ENCODE results near the gene ASCL5. TPM values are rescaled to one million over a fixed set of nuclear protein-coding genes. Genes with fewer than 3 reads are reported as not detected.

ASCL5 gene
- polyA plus RNA-seq, 3 donors: not detected

DNA sequence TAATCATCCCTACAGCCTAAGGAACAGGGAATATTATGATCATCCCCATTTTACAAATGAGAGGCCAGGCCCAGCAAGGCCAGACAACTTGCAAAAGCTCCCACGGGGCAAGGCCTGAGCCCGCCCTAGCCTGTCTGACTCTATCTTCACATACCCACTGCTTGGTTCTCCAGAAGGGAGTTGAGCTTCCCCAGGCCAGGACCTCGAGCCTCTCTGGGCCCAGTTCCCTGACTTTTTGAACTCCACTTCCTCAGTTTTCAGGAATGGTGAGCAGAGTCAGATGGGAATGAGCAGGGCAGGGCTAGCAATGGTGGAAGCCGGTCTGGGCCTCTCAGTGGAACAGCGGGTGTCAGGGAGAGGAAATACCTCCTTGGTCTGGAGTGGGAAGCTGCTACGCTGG is 54.1 kb downstream of the ASCL5 start:
- Mint-ChIP-seq H3K27me3 (ENCODE audit: low read depth in 3 of 3) (peaks cover 1 to 9% (median 4%) of the 10 kb centered on the region in 3 donors), H3K4me1 (no peaks in the 10 kb centered on the region), H3K27ac (no peak overlapping the region), H3K9me3 (peaks cover 0 to 3% (median 0%) of the 10 kb centered on the region in 7 donors), H3K4me3 (no peak overlapping the region), H3K36me3 (no peaks in the 10 kb centered on the region)
- no peaks in the 10 kb centered on the region for H3K9me3 ChIP-seq (replicated peaks in 1 of 2; ENCODE audit: control insufficient read depth in 1 of 2, insufficient read depth in 1 of 2, low read length in 2 of 2)
- H3K27me3 ChIP-seq (ENCODE audit: control insufficient read depth in 2 of 2, insufficient read depth in 2 of 2, low read length in 2 of 2): no peaks in the 10 kb centered on the region
- H3K4me1 ChIP-seq (ENCODE audit: control insufficient read depth in 1 of 2, insufficient read depth in 2 of 2, low read length in 2 of 2): no peaks in the 10 kb centered on the region
- H3K4me2 ChIP-seq (replicated peaks; ENCODE audit: extremely low read depth, low read length, poor library complexity, severe bottlenecking): no peak overlapping the region
- H2AFZ ChIP-seq (ENCODE audit: insufficient read depth, low read depth, low read length, poor library complexity, severe bottlenecking): no peak overlapping the region
- H3K36me3 ChIP-seq (replicated peaks in 1 of 2; ENCODE audit: control insufficient read depth in 1 of 2, insufficient read depth in 2 of 2, low read length in 2 of 2): no peaks in the 10 kb centered on the region
- no peak for DNase-seq
- no peaks in the 10 kb centered on the region for H4K20me1 ChIP-seq (ENCODE audit: insufficient read depth, low read length)
- no peak overlapping the region for H3K27ac ChIP-seq (ENCODE audit: low read depth in 1 of 2, low read length in 2 of 2)
- WGBS (ENCODE audit: insufficient coverage): 100% methylated on average over 3 of the region's 6 CpGs
- no peak overlapping the region for H3K4me3 ChIP-seq (replicated peaks in 1 of 3; ENCODE audit: low read depth in 2 of 3, low read length in 3 of 3)
- no peak overlapping the region for H3K9ac ChIP-seq (ENCODE audit: insufficient read depth, low read length, poor library complexity, severe bottlenecking)
- intact Hi-C loops (cut with micrococcal nuclease): no loop called here
- H3K79me2 ChIP-seq (ENCODE audit: insufficient read depth, low read length): no peaks in the 10 kb centered on the region
- TF ChIP-seq, protein P1, sequence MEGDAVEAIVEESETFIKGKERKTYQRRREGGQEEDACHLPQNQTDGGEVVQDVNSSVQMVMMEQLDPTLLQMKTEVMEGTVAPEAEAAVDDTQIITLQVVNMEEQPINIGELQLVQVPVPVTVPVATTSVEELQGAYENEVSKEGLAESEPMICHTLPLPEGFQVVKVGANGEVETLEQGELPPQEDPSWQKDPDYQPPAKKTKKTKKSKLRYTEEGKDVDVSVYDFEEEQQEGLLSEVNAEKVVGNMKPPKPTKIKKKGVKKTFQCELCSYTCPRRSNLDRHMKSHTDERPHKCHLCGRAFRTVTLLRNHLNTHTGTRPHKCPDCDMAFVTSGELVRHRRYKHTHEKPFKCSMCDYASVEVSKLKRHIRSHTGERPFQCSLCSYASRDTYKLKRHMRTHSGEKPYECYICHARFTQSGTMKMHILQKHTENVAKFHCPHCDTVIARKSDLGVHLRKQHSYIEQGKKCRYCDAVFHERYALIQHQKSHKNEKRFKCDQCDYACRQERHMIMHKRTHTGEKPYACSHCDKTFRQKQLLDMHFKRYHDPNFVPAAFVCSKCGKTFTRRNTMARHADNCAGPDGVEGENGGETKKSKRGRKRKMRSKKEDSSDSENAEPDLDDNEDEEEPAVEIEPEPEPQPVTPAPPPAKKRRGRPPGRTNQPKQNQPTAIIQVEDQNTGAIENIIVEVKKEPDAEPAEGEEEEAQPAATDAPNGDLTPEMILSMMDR (IDR thresholded peaks at IDR 0.05): no peak

GRCh38 chr1:201072149-201072548 is 54.8 kb downstream of the ASCL5 start:
- Mint-ChIP-seq H3K4me3 (no peak overlapping the region), H3K9me3 (peaks cover 0 to 3% (median 0%) of the 10 kb centered on the region in 7 donors), H3K4me1 (no peaks in the 10 kb centered on the region), H3K27ac (no peak overlapping the region), H3K27me3 (ENCODE audit: low read depth in 3 of 3) (peaks cover 1 to 7% (median 4%) of the 10 kb centered on the region in 3 donors), H3K36me3 (no peaks in the 10 kb centered on the region)
- intact Hi-C loops (cut with micrococcal nuclease): no loop called here
- Histone ChIP-seq H2AFZ (ENCODE audit: insufficient read depth, low read depth, low read length, poor library complexity, severe bottlenecking) (no peak overlapping the region), H3K4me3 (replicated peaks in 1 of 3; ENCODE audit: low read depth in 2 of 3, low read length in 3 of 3) (no peak overlapping the region), H3K79me2 (ENCODE audit: insufficient read depth, low read length) (no peaks in the 10 kb centered on the region), H3K27ac (ENCODE audit: low read depth in 1 of 2, low read length in 2 of 2) (no peak overlapping the region), H3K36me3 (replicated peaks in 1 of 2; ENCODE audit: control insufficient read depth in 1 of 2, insufficient read depth in 2 of 2, low read length in 2 of 2) (no peaks in the 10 kb centered on the region), H3K27me3 (ENCODE audit: control insufficient read depth in 2 of 2, insufficient read depth in 2 of 2, low read length in 2 of 2) (no peaks in the 10 kb centered on the region), H3K9me3 (replicated peaks in 1 of 2; ENCODE audit: control insufficient read depth in 1 of 2, insufficient read depth in 1 of 2, low read length in 2 of 2) (no peaks in the 10 kb centered on the region), H4K20me1 (ENCODE audit: insufficient read depth, low read length) (no peaks in the 10 kb centered on the region), H3K4me2 (replicated peaks; ENCODE audit: extremely low read depth, low read length, poor library complexity, severe bottlenecking) (no peak overlapping the region), H3K4me1 (ENCODE audit: control insufficient read depth in 1 of 2, insufficient read depth in 2 of 2, low read length in 2 of 2) (no peaks in the 10 kb centered on the region), H3K9ac (ENCODE audit: insufficient read depth, low read length, poor library complexity, severe bottlenecking) (no peak overlapping the region)
- DNase-seq: no peak
- WGBS (ENCODE audit: insufficient coverage): no CpG with 5 or more reads among the region's 5 CpGs
- TF ChIP-seq, protein P1 (IDR thresholded peaks at IDR 0.05): no peak

All from CD14-positive monocyte (primary cell).